Measurements from ENCODE around the gene EPHB4. TPM values are rescaled to one million over a fixed set of nuclear protein-coding genes. Genes with fewer than 3 reads are reported as not detected.

EPHB4 gene
- total RNA-seq, 1 experiment from 2014 or later = 120 TPM

DNA sequence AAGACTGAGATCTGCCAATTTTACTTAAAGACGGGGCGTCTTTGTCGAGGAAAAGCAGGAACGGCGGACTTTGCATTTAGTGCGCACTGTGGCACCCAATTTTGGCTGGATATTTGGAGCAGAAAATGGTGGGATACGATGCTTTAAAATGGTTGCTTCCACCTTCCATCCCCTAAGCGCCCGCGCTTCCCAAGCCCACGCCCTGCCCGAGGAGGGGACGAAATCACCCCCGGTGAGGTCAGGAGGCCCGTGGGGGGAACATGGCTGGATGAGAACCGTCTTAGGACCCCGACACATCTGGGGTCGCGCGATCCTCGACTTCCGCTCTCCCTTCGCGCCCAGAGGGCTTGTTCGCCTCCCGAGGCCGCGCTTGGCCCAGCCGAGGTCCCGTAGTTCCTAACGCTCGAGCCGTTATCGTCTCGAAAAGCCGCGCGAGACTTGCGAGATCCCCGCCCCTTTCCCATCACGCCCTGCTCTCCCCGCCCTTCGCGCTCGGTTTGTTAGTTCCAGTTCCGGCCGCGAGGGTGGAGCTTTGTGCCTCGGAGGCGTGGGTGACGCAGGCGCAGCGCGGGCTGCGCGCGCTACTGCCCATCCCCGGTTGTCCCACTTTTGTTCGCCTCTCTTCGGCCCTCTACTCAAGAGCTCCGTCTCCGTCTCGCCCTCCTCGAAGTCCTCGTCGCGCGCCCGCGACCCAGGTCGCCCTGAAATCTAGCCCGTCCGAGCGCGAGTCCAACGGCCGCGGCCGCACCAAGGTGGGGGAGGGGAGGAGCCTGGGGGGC lies 47.4 kb upstream of the EPHB4 start, which contains the start of gene SRRT:
SRRT (plus strand) TSS at position 527 of the 779 bp plus-strand sequence. CDS start 488 bp downstream, outside the sequence.
- ChIA-PET POLR2A (interaction anchor here (0.6 to 3.1 kb wide), 15 partner anchors 8 to 261 kb away, joined by 3 to 71 read pairs (median 4); partner anchors contain the start of genes EPHB4, POP7, SLC12A9 and TRIP6), CTCF (interaction anchor here (0.6 to 2.2 kb wide), 20 partner anchors 13 to 318 kb away, joined by 3 to 14 read pairs (median 4); partner anchors contain the start of genes EPHB4, POP7, SLC12A9 and UFSP1)
- peak within 1 kb of the TSS; percentile 98 for H3K4me3 Mint-ChIP-seq
- H3K36me3 Mint-ChIP-seq = peaks cover 84% of the 10 kb centered on the region
- peak; percentile 98 for DNase-seq (ENCODE audit: low spot score)
- peak within 1 kb of the TSS; percentile 99 for H3K27ac Mint-ChIP-seq
- H3K4me1 Mint-ChIP-seq = peaks cover 19% of the 10 kb centered on the region
- H3K9me3 Mint-ChIP-seq = no peaks in the 10 kb centered on the region
- peak; percentile 94 for ATAC-seq
- H3K27me3 Mint-ChIP-seq (ENCODE audit: low read depth) = no peaks in the 10 kb centered on the region
- peak; percentile 88 for TF ChIP-seq FOXK1 (CRISPR knock-in tag; IDR thresholded peaks at IDR 0.05)
- peak; percentile 61 for TF ChIP-seq TEAD1 (CRISPR knock-in tag; IDR thresholded peaks at IDR 0.05)
- no peak for TF ChIP-seq ZNF532 (CRISPR knock-in tag; IDR thresholded peaks at IDR 0.05; ENCODE audit: borderline replicate concordance)
- TF ChIP-seq CREB1 (CRISPR knock-in tag; IDR thresholded peaks at IDR 0.05) = 0 out of 2 replicates have a peak, but pooled peaks have one; percentile 77
- no peak for TF ChIP-seq PRRX2 (CRISPR knock-in tag; IDR thresholded peaks at IDR 0.05)
- TF ChIP-seq HMGA2 (CRISPR knock-in tag; IDR thresholded peaks at IDR 0.05) = no peak; the same call in 1 of the 2 replicates
- TF ChIP-seq NR2C2 (CRISPR knock-in tag; IDR thresholded peaks at IDR 0.05) = no peak; the same call in 1 of the 2 replicates
- TF ChIP-seq E2F4 (CRISPR knock-in tag; IDR thresholded peaks at IDR 0.05; ENCODE audit: borderline replicate concordance, low read depth) = 0 out of 2 replicates have a peak, but pooled peaks have one; percentile 29
- peak; percentile 92; the same call in 1 of the 2 replicates for TF ChIP-seq ZNF232 (CRISPR knock-in tag; IDR thresholded peaks at IDR 0.05)
- peak; percentile 74 for TF ChIP-seq NFE2L1 (CRISPR knock-in tag; IDR thresholded peaks at IDR 0.05)
- TF ChIP-seq E2F5 (CRISPR knock-in tag; IDR thresholded peaks at IDR 0.05) = peak; percentile 67; the same call in 1 of the 2 replicates
- TF ChIP-seq MAX (CRISPR knock-in tag; IDR thresholded peaks at IDR 0.05) = peak; percentile 68; the same call in 1 of the 2 replicates
- TF ChIP-seq ZNF219 (CRISPR knock-in tag; IDR thresholded peaks at IDR 0.05; ENCODE audit: borderline replicate concordance) = no peak
- no peak; the same call in 1 of the 2 replicates for TF ChIP-seq ETV6 (CRISPR knock-in tag; IDR thresholded peaks at IDR 0.05)
- no peak for TF ChIP-seq NFYB (CRISPR knock-in tag; conservative IDR thresholded peaks at IDR 0.05; ENCODE audit: low read depth)
- TF ChIP-seq ARID4B (CRISPR knock-in tag; IDR thresholded peaks at IDR 0.05; ENCODE audit: borderline replicate concordance) = peak; percentile 61; the same call in 1 of the 2 replicates
- peak; percentile 66 for TF ChIP-seq GABPB1 (CRISPR knock-in tag; IDR thresholded peaks at IDR 0.05)
- TF ChIP-seq, protein P1, sequence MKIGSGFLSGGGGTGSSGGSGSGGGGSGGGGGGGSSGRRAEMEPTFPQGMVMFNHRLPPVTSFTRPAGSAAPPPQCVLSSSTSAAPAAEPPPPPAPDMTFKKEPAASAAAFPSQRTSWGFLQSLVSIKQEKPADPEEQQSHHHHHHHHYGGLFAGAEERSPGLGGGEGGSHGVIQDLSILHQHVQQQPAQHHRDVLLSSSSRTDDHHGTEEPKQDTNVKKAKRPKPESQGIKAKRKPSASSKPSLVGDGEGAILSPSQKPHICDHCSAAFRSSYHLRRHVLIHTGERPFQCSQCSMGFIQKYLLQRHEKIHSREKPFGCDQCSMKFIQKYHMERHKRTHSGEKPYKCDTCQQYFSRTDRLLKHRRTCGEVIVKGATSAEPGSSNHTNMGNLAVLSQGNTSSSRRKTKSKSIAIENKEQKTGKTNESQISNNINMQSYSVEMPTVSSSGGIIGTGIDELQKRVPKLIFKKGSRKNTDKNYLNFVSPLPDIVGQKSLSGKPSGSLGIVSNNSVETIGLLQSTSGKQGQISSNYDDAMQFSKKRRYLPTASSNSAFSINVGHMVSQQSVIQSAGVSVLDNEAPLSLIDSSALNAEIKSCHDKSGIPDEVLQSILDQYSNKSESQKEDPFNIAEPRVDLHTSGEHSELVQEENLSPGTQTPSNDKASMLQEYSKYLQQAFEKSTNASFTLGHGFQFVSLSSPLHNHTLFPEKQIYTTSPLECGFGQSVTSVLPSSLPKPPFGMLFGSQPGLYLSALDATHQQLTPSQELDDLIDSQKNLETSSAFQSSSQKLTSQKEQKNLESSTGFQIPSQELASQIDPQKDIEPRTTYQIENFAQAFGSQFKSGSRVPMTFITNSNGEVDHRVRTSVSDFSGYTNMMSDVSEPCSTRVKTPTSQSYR (CRISPR knock-in tag; IDR thresholded peaks at IDR 0.05) = peak; percentile 73; the same call in 1 of the 2 replicates
- TF ChIP-seq ELF4 (CRISPR knock-in tag; IDR thresholded peaks at IDR 0.05; ENCODE audit: low read depth) = no peak
- TF ChIP-seq, protein P2, sequence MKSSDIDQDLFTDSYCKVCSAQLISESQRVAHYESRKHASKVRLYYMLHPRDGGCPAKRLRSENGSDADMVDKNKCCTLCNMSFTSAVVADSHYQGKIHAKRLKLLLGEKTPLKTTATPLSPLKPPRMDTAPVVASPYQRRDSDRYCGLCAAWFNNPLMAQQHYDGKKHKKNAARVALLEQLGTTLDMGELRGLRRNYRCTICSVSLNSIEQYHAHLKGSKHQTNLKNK (CRISPR knock-in tag; IDR thresholded peaks at IDR 0.05) = peak; percentile 42; the same call in 1 of the 2 replicates
- TF ChIP-seq ZNF138 (CRISPR knock-in tag; conservative IDR thresholded peaks at IDR 0.05) = no peak
- no peak for TF ChIP-seq NFATC4 (CRISPR knock-in tag; IDR thresholded peaks at IDR 0.05)
